WTC11 (cell line): ENCODE data around the gene HMCN1. TPM values are rescaled to one million over a fixed set of nuclear protein-coding genes. Genes with fewer than 3 reads are reported as not detected.

Experiments
- ATAC-seq: fragments of 200-7000 bp; cut with Tn5 transposase; 2 replicates; pipeline ENCODE4 v1.10.0; 2021; ENCODE audit warnings: mild to moderate bottlenecking, moderate library complexity
- CTCF ChIA-PET: fragments of 300-600 bp; sonication (Branson Sonifier 250); formaldehyde crosslinking; loops from one replicate; lab custom pipeline; 2021; ENCODE audit warnings: antibody characterized with exemption; lab: Charles Lee
- POLR2A ChIA-PET: fragments of 350-600 bp; sonication (Branson Sonifier 250); formaldehyde crosslinking; loops from one replicate; lab custom pipeline; 2021; ENCODE audit warnings: antibody characterized with exemption; lab: Charles Lee
- DNase-seq: peaks from one replicate; pipeline ENCODE4 v3.0.0; 2021; ENCODE audit warnings: low spot score
- H3K27ac Mint-ChIP-seq: 2 replicates; pipeline ENCODE4 v1.8.0; 2021; ENCODE audit warnings: mixed read lengths
- H3K27me3 Mint-ChIP-seq: 2 replicates; pipeline ENCODE4 v1.8.0; 2021; ENCODE audit warnings: low read depth, mild to moderate bottlenecking, moderate library complexity, mixed read lengths
- H3K36me3 Mint-ChIP-seq: 2 replicates; pipeline ENCODE4 v1.8.0; 2021; ENCODE audit warnings: mixed read lengths
- H3K4me1 Mint-ChIP-seq: 2 replicates; pipeline ENCODE4 v1.8.0; 2022; ENCODE audit warnings: mixed read lengths
- H3K4me3 Mint-ChIP-seq: 2 replicates; pipeline ENCODE4 v1.8.0; 2021; ENCODE audit warnings: mild to moderate bottlenecking, moderate library complexity, mixed read lengths
- H3K9me3 Mint-ChIP-seq: 2 replicates; pipeline ENCODE4 v1.8.0; 2021; ENCODE audit warnings: mixed read lengths
- CREM ChIP-seq: sonication (generic); formaldehyde crosslinking; IDR thresholded peaks from 2 replicates; pipeline ENCODE4 v1.8.1; 2022; ENCODE audit warnings: mild to moderate bottlenecking, missing genetic modification reagents, moderate library complexity
- ESRRA ChIP-seq: sonication (generic); formaldehyde crosslinking; IDR thresholded peaks from 2 replicates; pipeline ENCODE4 v1.8.1; 2022; ENCODE audit warnings: mild to moderate bottlenecking, missing genetic modification reagents, borderline replicate concordance
- GTF2I ChIP-seq: fragments of 250-450 bp; sonication (Bioruptor Pico); conservative IDR thresholded peaks from 2 replicates; pipeline ENCODE4 v1.4.0; 2021; ENCODE audit warnings: mild to moderate bottlenecking
- HMGA2 ChIP-seq: fragments of 250-450 bp; sonication (Bioruptor Pico); IDR thresholded peaks from 2 replicates; pipeline ENCODE4 v1.4.0; 2021; ENCODE audit warnings: mild to moderate bottlenecking, moderate library complexity
- JAZF1 ChIP-seq: fragments of 250-450 bp; sonication (Bioruptor Pico); IDR thresholded peaks from 2 replicates; pipeline ENCODE4 v1.9.0; 2021; ENCODE audit warnings: moderate library complexity, mild to moderate bottlenecking, inconsistent platforms
- JUN ChIP-seq: sonication (generic); formaldehyde crosslinking; IDR thresholded peaks from 2 replicates; pipeline ENCODE4 v1.8.0; 2023; ENCODE audit warnings: mild to moderate bottlenecking, missing genetic modification reagents
- KAT7 ChIP-seq: sonication (generic); formaldehyde crosslinking; IDR thresholded peaks from 2 replicates; pipeline ENCODE4 v1.8.1; 2023; ENCODE audit warnings: missing genetic modification reagents, mild to moderate bottlenecking, borderline replicate concordance
- NR1H2 ChIP-seq: sonication (generic); formaldehyde crosslinking; IDR thresholded peaks from 2 replicates; pipeline ENCODE4 v1.9.0; 2021; ENCODE audit warnings: mild to moderate bottlenecking, moderate library complexity, missing genetic modification reagents
- SMAD4 ChIP-seq: sonication (generic); formaldehyde crosslinking; IDR thresholded peaks from 2 replicates; pipeline ENCODE4 v1.8.0; 2022; ENCODE audit warnings: mild to moderate bottlenecking, missing genetic modification reagents
- SOX15 ChIP-seq: fragments of 250-450 bp; sonication (Bioruptor Pico); IDR thresholded peaks from 2 replicates; pipeline ENCODE4 v1.9.0; 2021; ENCODE audit warnings: mild to moderate bottlenecking
- TP53 ChIP-seq: sonication (generic); formaldehyde crosslinking; IDR thresholded peaks from 2 replicates; pipeline ENCODE4 v1.8.1; 2023; ENCODE audit warnings: mild to moderate bottlenecking, missing genetic modification reagents
- ZBTB21 ChIP-seq: sonication (generic); formaldehyde crosslinking; IDR thresholded peaks from 2 replicates; pipeline ENCODE4 v1.8.1; 2023; ENCODE audit warnings: mild to moderate bottlenecking, missing genetic modification reagents, borderline replicate concordance
- total RNA-seq: library from RNA; stranded (reverse); gene quantifications from 3 replicates; pipeline ENCODE4 v1.2.3, GENCODE V29; 2021
- TF ChIP-seq, protein P1 (sequence below): fragments of 250-450 bp; sonication (Bioruptor Pico); IDR thresholded peaks from 2 replicates; pipeline ENCODE4 v1.8.0; 2021; ENCODE audit warnings: mild to moderate bottlenecking
- TF ChIP-seq, protein P2 (sequence below): sonication (generic); formaldehyde crosslinking; IDR thresholded peaks from 2 replicates; pipeline ENCODE4 v1.8.1; 2022; ENCODE audit warnings: mild to moderate bottlenecking, moderate library complexity, missing genetic modification reagents
- TF ChIP-seq, protein P3 (sequence below): sonication (generic); formaldehyde crosslinking; IDR thresholded peaks from 2 replicates; pipeline ENCODE4 v1.8.1; 2023; ENCODE audit warnings: mild to moderate bottlenecking, missing genetic modification reagents
- TF ChIP-seq, protein P4 (sequence below): sonication (generic); formaldehyde crosslinking; IDR thresholded peaks from 2 replicates; pipeline ENCODE4 v1.8.1; 2023; ENCODE audit warnings: mild to moderate bottlenecking, missing genetic modification reagents, borderline replicate concordance
- TF ChIP-seq, protein P5 (sequence below): fragments of 250-450 bp; sonication (Bioruptor Pico); IDR thresholded peaks from 2 replicates; pipeline ENCODE4 v1.9.0; 2021; ENCODE audit warnings: mild to moderate bottlenecking
- TF ChIP-seq, protein P6 (sequence below): sonication (generic); formaldehyde crosslinking; IDR thresholded peaks from 2 replicates; pipeline ENCODE4 v1.8.0; 2023; ENCODE audit warnings: mild to moderate bottlenecking, missing genetic modification reagents

The HMCN1 gene
- total RNA-seq, 1 experiment from 2014 or later: 5.6 TPM

DNA sequence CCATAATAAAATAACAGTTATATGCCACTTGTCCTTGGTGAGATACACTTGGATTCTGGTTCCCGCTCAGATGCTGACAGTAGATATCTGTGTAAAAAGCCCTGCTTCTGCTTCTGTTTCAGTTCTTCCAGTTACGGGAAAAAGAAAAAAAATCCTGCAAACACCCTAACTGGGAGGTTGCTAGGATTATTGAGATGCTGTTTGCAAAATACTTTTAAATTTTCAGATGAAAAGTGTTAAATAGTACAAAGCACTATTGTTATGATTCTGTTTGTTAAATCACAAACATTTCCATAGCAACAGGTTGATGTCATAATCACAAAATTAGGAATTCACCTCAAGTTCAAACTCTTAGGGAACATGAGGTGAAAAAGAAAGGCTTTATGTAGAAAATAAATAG lies 232.3 kb downstream of the HMCN1 start:
- Mint-ChIP-seq H3K4me3 (no peak overlapping the region), H3K36me3 (peaks cover 3% of the 10 kb centered on the region; the same call in 1 of the 2 replicates), H3K27ac (no peak overlapping the region), H3K27me3 (no peaks in the 10 kb centered on the region), H3K9me3 (no peaks in the 10 kb centered on the region), H3K4me1 (peaks cover 27% of the 10 kb centered on the region)
- no peak for DNase-seq
- POLR2A ChIA-PET: no interaction called here
- CTCF ChIA-PET: no interaction called here
- TF ChIP-seq JAZF1 (no peak), HMGA2 (CRISPR knock-in tag) (no peak), SMAD4 (CRISPR knock-in tag) (no peak), SOX15 (CRISPR knock-in tag) (no peak), CREM (CRISPR knock-in tag) (no peak), NR1H2 (CRISPR knock-in tag) (no peak), JUN (CRISPR knock-in tag) (no peak), GTF2I (CRISPR knock-in tag) (no peak), KAT7 (CRISPR knock-in tag) (no peak), ESRRA (CRISPR knock-in tag) (no peak), ZBTB21 (no peak)
- TF ChIP-seq, protein P1, sequence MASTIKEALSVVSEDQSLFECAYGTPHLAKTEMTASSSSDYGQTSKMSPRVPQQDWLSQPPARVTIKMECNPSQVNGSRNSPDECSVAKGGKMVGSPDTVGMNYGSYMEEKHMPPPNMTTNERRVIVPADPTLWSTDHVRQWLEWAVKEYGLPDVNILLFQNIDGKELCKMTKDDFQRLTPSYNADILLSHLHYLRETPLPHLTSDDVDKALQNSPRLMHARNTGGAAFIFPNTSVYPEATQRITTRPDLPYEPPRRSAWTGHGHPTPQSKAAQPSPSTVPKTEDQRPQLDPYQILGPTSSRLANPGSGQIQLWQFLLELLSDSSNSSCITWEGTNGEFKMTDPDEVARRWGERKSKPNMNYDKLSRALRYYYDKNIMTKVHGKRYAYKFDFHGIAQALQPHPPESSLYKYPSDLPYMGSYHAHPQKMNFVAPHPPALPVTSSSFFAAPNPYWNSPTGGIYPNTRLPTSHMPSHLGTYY: no peak
- TF ChIP-seq, protein P2, sequence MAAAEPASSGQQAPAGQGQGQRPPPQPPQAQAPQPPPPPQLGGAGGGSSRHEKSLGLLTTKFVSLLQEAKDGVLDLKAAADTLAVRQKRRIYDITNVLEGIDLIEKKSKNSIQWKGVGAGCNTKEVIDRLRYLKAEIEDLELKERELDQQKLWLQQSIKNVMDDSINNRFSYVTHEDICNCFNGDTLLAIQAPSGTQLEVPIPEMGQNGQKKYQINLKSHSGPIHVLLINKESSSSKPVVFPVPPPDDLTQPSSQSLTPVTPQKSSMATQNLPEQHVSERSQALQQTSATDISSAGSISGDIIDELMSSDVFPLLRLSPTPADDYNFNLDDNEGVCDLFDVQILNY (CRISPR knock-in tag): no peak
- TF ChIP-seq, protein P3, sequence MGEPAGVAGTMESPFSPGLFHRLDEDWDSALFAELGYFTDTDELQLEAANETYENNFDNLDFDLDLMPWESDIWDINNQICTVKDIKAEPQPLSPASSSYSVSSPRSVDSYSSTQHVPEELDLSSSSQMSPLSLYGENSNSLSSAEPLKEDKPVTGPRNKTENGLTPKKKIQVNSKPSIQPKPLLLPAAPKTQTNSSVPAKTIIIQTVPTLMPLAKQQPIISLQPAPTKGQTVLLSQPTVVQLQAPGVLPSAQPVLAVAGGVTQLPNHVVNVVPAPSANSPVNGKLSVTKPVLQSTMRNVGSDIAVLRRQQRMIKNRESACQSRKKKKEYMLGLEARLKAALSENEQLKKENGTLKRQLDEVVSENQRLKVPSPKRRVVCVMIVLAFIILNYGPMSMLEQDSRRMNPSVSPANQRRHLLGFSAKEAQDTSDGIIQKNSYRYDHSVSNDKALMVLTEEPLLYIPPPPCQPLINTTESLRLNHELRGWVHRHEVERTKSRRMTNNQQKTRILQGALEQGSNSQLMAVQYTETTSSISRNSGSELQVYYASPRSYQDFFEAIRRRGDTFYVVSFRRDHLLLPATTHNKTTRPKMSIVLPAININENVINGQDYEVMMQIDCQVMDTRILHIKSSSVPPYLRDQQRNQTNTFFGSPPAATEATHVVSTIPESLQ (CRISPR knock-in tag): no peak
- TF ChIP-seq, protein P4, sequence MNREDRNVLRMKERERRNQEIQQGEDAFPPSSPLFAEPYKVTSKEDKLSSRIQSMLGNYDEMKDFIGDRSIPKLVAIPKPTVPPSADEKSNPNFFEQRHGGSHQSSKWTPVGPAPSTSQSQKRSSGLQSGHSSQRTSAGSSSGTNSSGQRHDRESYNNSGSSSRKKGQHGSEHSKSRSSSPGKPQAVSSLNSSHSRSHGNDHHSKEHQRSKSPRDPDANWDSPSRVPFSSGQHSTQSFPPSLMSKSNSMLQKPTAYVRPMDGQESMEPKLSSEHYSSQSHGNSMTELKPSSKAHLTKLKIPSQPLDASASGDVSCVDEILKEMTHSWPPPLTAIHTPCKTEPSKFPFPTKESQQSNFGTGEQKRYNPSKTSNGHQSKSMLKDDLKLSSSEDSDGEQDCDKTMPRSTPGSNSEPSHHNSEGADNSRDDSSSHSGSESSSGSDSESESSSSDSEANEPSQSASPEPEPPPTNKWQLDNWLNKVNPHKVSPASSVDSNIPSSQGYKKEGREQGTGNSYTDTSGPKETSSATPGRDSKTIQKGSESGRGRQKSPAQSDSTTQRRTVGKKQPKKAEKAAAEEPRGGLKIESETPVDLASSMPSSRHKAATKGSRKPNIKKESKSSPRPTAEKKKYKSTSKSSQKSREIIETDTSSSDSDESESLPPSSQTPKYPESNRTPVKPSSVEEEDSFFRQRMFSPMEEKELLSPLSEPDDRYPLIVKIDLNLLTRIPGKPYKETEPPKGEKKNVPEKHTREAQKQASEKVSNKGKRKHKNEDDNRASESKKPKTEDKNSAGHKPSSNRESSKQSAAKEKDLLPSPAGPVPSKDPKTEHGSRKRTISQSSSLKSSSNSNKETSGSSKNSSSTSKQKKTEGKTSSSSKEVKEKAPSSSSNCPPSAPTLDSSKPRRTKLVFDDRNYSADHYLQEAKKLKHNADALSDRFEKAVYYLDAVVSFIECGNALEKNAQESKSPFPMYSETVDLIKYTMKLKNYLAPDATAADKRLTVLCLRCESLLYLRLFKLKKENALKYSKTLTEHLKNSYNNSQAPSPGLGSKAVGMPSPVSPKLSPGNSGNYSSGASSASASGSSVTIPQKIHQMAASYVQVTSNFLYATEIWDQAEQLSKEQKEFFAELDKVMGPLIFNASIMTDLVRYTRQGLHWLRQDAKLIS (CRISPR knock-in tag): no peak
- TF ChIP-seq, protein P5, sequence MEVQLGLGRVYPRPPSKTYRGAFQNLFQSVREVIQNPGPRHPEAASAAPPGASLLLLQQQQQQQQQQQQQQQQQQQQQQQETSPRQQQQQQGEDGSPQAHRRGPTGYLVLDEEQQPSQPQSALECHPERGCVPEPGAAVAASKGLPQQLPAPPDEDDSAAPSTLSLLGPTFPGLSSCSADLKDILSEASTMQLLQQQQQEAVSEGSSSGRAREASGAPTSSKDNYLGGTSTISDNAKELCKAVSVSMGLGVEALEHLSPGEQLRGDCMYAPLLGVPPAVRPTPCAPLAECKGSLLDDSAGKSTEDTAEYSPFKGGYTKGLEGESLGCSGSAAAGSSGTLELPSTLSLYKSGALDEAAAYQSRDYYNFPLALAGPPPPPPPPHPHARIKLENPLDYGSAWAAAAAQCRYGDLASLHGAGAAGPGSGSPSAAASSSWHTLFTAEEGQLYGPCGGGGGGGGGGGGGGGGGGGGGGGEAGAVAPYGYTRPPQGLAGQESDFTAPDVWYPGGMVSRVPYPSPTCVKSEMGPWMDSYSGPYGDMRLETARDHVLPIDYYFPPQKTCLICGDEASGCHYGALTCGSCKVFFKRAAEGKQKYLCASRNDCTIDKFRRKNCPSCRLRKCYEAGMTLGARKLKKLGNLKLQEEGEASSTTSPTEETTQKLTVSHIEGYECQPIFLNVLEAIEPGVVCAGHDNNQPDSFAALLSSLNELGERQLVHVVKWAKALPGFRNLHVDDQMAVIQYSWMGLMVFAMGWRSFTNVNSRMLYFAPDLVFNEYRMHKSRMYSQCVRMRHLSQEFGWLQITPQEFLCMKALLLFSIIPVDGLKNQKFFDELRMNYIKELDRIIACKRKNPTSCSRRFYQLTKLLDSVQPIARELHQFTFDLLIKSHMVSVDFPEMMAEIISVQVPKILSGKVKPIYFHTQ (CRISPR knock-in tag): no peak
- ATAC-seq: no peak

DNA sequence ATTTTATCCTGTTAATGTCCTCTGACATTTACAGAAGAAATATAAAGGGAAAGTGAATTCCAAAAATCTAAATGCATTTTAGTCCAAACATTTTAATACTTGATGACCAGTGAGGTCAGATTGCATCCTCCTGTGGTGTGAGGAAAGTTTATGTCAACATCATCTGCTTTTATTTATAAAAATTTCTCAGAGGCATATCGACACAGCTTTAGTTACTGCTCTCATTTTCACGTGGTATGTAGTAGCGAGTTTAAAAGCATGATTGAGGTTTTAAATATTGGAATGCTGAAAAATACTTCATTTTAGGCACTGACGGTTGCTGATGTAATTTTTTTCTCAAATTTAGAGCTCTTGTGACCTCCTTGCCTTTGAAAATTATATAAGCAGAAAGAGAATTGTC lies 234.8 kb downstream of the HMCN1 start:
- Mint-ChIP-seq H3K4me3 (no peak overlapping the region), H3K36me3 (peaks cover 6% of the 10 kb centered on the region; the same call in 1 of the 2 replicates), H3K9me3 (no peaks in the 10 kb centered on the region), H3K27me3 (no peaks in the 10 kb centered on the region), H3K27ac (no peak overlapping the region), H3K4me1 (peaks cover 20% of the 10 kb centered on the region)
- TF ChIP-seq TP53 (CRISPR knock-in tag): no peak
- TF ChIP-seq, protein P6, sequence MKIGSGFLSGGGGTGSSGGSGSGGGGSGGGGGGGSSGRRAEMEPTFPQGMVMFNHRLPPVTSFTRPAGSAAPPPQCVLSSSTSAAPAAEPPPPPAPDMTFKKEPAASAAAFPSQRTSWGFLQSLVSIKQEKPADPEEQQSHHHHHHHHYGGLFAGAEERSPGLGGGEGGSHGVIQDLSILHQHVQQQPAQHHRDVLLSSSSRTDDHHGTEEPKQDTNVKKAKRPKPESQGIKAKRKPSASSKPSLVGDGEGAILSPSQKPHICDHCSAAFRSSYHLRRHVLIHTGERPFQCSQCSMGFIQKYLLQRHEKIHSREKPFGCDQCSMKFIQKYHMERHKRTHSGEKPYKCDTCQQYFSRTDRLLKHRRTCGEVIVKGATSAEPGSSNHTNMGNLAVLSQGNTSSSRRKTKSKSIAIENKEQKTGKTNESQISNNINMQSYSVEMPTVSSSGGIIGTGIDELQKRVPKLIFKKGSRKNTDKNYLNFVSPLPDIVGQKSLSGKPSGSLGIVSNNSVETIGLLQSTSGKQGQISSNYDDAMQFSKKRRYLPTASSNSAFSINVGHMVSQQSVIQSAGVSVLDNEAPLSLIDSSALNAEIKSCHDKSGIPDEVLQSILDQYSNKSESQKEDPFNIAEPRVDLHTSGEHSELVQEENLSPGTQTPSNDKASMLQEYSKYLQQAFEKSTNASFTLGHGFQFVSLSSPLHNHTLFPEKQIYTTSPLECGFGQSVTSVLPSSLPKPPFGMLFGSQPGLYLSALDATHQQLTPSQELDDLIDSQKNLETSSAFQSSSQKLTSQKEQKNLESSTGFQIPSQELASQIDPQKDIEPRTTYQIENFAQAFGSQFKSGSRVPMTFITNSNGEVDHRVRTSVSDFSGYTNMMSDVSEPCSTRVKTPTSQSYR: no peak
- CTCF ChIA-PET: interaction anchor here (1.0 kb wide), 1 partner anchor 45 kb away, joined by 4 read pairs; no protein-coding TSS in a partner anchor
- POLR2A ChIA-PET: no interaction called here
- DNase-seq: no peak
- ATAC-seq: no peak
